ENCODE measurements around the gene ATG16L1.
"Not testable (repeated sequence)": the region's sequence is repeated elsewhere in the genome, so short reads cannot be mapped to it uniquely, and the experiment has no call there.

The ATG16L1 gene

DNA sequence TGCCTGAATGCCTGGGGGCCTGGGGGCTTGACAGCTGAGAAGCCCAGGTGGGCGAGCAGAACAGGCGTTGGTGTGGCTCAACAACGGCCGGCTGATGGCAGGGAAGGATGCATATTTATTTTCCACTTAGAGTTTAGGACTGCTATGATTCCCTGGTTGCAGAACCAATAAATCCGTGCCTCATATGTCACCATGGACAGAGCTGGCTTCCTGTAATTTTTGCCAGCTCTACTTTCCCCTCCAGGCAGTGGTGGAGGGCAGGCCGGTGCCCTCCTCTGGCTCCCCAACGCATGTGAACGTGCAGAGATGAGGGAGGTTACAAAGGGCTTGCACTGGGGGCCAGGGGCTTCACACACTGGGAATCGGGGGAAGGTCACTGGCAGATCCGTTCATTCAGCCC is 74.3 kb downstream of the ATG16L1 start:
- in situ Hi-C loops (cut with MboI; ENCODE audit: low sequenced_read_pairs), result no loop called here

DNA sequence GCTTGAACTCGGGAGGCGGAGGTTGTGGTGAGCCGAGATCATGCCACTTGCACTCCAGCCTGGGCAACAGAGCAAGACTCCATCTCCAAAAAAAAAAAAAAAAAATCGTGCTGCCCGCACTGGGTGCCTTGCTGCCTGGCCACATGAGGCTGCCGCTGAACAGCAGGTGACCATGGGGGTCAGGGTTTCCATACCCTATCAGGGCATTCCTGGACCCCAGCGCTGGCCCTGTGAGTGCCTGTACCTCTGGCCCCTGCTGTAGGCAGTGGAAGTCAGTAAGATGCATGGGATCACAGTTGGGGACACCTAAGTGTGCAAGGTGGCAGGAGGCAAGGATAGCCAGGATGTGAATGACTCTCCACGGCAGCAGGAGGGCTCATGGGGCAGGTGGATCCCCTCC is 75.0 kb downstream of the ATG16L1 start:
- in situ Hi-C loops (cut with MboI; ENCODE audit: low sequenced_read_pairs), result no loop called here

GRCh38 chr2:233328922-233329321 is 77.4 kb downstream of the ATG16L1 start:
- in situ Hi-C loops (cut with MboI; ENCODE audit: low sequenced_read_pairs), result no loop called here

GRCh38 chr2:233329489-233330135 is 78.1 kb downstream of the ATG16L1 start:
- in situ Hi-C loops (cut with MboI; ENCODE audit: low sequenced_read_pairs), result no loop called here

DNA sequence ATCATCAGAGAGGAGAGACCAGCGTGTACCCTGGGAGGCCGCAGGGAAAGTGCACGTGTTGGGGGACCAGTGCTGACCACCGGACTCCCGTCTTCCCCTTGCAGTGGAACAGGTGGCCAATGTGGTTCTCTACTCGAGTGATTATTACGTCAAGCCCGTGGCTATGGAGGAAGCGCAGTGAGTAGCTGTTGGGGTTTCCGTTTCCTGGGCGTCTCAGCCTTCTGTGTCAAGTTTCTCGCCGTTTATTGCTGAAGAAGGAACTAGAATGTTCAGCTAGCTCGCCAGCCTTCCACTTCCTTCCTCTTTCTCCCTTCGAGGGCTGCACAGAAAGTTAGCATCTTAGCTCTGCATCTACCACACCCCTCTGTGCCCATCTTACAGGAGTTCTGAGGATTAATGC is 80.1 kb downstream of the ATG16L1 start:
- in situ Hi-C loops (cut with MboI; ENCODE audit: low sequenced_read_pairs), result no loop called here

DNA sequence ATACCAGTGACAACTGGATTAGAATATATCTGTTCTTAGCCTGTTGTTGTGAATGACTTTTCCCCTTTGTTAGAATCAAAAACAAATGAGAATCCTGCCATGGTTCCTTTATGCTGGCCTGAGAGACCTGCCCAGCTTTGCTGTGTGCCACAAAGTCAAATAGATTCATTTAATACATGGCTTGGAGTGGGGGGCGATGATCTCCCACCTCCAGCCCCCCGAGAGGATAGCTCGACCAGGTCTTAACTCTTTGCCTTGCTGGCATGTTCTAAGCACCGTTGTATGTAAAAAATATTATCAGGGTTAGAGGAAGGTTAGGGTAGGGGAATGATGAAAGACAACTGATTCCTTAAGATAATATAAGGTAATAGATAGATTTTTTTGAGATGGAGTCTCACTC is 80.7 kb downstream of the ATG16L1 start:
- in situ Hi-C loops (cut with MboI; ENCODE audit: low sequenced_read_pairs), result no loop called here

GRCh38 chr2:233334915-233335314 is 83.4 kb downstream of the ATG16L1 start:
- in situ Hi-C loops (cut with MboI; ENCODE audit: low sequenced_read_pairs), result no loop called here

- in situ Hi-C loops (cut with MboI; ENCODE audit: low sequenced_read_pairs), result not testable (repeated sequence)
These were observed 84.6 kb downstream of the ATG16L1 start for GRCh38 chr2:233336091-233336490.

- in situ Hi-C loops (cut with MboI; ENCODE audit: low sequenced_read_pairs), result no loop called here
These were observed 85.1 kb downstream of the ATG16L1 start for GRCh38 chr2:233336541-233336940.

GRCh38 chr2:233338046-233338445 is 86.6 kb downstream of the ATG16L1 start:
- in situ Hi-C loops (cut with MboI; ENCODE audit: low sequenced_read_pairs), result no loop called here

- in situ Hi-C loops (cut with MboI; ENCODE audit: low sequenced_read_pairs), result no loop called here
These were observed 87.4 kb downstream of the ATG16L1 start for GRCh38 chr2:233338812-233339368.

- in situ Hi-C loops (cut with MboI; ENCODE audit: low sequenced_read_pairs), result no loop called here
These were observed 88.0 kb downstream of the ATG16L1 start for GRCh38 chr2:233339427-233339826.

DNA sequence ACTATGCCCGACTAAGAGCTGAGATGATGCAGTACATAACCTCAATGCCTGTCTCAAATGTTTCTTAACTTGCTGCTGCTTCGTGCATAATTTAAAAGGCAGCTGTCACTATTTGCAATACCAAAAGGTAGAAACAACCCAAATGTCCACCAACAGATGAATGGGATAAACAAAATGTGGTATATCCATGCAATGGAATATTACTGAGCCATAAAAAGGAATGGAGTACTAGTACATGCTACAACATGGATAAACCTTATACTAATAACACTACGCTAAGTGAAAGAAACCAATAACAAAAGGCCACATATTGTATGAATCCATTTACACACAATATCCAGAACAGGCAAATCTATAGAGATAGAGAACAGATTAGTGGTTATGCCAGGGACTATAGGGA is 89.8 kb downstream of the ATG16L1 start:
- in situ Hi-C loops (cut with MboI; ENCODE audit: low sequenced_read_pairs), result no loop called here

GRCh38 chr2:233342301-233342700 is 90.8 kb downstream of the ATG16L1 start:
- in situ Hi-C loops (cut with MboI; ENCODE audit: low sequenced_read_pairs), result no loop called here

DNA sequence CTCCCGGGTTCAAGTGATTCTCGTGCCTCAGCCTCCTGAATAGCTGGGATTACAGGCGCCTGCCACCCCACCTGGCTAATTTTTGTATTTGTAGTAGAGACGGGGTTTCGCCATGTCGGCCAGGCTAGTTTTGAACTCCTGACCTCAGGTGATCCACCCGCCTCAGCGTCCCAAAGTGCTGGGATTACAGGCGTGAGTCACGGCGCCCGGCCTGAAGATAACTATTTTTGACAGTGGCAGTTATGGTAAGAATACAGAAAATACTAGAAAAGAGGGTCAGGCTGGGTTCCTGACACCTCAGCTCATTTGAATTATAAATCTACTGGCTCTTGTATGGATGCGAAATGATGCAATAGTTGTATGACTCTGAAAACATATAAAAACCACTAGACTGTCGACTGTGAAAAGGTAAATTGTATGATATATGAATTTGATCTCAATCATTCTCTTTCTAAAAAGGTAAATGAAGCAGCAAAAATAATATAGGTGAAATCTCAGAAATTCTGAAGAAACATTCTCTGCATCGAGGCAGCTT is 91.8 kb downstream of the ATG16L1 start:
- in situ Hi-C loops (cut with MboI; ENCODE audit: low sequenced_read_pairs), result no loop called here
